Heart left ventricle (tissue), 13 donors: ENCODE measurements around the gene GDF7.

Experiments
- CTCF ChIP-seq, 12 donors: fragments of 200-600 bp; sonication (generic) in 4 of 12; IDR thresholded peaks; one replicate each; pipeline versions ENCODE4 v1.5.0 to v1.8.0; 2018 to 2022; ENCODE audit warnings: antibody characterized with exemption in 12 of 12, mild to moderate bottlenecking in 5 of 12
- POLR2A ChIP-seq, 2 donors: fragments of 450-650 bp; IDR thresholded peaks; one replicate each; pipeline ENCODE4 v1.6.1; 2017; ENCODE audit warnings: antibody characterized with exemption in 2 of 2, mild to moderate bottlenecking in 2 of 2, moderate library complexity in 2 of 2
- donor health status: ischemic (EF 13 %, LVEDD 7.1; RV severe dilation, severe dysfunction).
- donor health status: DM: no; HTN: yes; CAD: no.
- donor health status: DM: no; HTN: no; CAD: no.
- donor health status: ischemic (EF 25% LVEDD 6.9; RV normal size, moderate dysfunction).
- donor health status: ischemic (EF 25% LVEDD 5.7; RV mildly dilated, moderate dysfunction).
- donor health status: ischemic (EF 35%, LVEDD 5.7; RV mildly dilated, moderate dysfunction).
- donor health status: nonischemic (EF 11% LVEDD 7.7; RV severe dilation, severe dysfunction).
- donor health status: DM: yes; HTN: yes; CAD: no.
- donor health status: PGD.
- donor health status: ischemic (EF 29% LVEDD 5.4; RV normal size, mild dysfunction).
- donor health status: nonischemic (EF 23%, LVEDD 6.1; RV moderate dilation, normal function).

DNA sequence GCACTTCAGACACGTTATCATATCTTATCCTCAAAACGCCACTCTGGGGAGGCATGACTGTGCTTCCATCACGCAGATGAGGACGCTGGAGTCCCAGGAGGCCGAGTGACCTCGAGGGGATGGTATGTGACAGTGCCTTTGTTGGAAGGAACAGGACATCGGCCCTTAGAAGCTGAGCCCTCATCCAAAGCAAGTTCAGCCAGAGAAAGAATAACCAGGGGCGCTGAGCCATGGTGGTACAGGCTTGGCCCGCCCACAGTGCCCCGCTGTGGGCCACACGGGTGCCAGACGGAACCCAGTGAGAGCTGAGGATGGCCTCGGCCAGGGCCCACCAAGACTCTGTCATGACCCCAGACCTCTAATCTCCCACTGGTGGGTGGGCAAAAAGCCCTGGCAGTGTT lies 47.3 kb upstream of the GDF7 start:
- TF ChIP-seq POLR2A (IDR thresholded peaks at IDR 0.05) (no peak), CTCF (IDR thresholded peaks at IDR 0.05) (no peak)
